Measurements from ENCODE around the gene EDC4.

GRCh38 chr16:67892375-67892774 is 19.5 kb downstream of the EDC4 start:
- TF ChIP-seq REST (IDR thresholded peaks at IDR 0.05; ENCODE audit: insufficient replicate concordance, low read depth) (no peak), POLR2AphosphoS5 (IDR thresholded peaks at IDR 0.05; ENCODE audit: low read depth) (no peak)
